Stomach (tissue), 9 donors: ENCODE results near the gene EIF4EBP3. TPM values are rescaled to one million over a fixed set of nuclear protein-coding genes. Genes with fewer than 3 reads are reported as not detected.

ENCODE experiments used
- DNase-seq, 2 donors: peaks; one replicate each; pipeline versions ENCODE4 v3.0.0 to v3.0.0-alpha.2; 2013 to 2019
- H3K27ac ChIP-seq, 5 donors: fragments of 200-600 bp in 4 of 5; sonication (generic) in 4 of 5; one replicate each; pipeline ENCODE4 v1.5.1; 2013 to 2019; ENCODE audit warnings: mild to moderate bottlenecking in 1 of 5, moderate library complexity in 1 of 5
- H3K27me3 ChIP-seq, 3 donors: fragments of 200-600 bp; sonication (generic); one replicate each; pipeline ENCODE4 v1.5.1; 2017 to 2019; ENCODE audit warnings: mixed run types in 1 of 3
- H3K36me3 ChIP-seq, 4 donors: fragments of 200-600 bp; sonication (generic); 1 replicate in 3 of 4; 2 replicates in 1 of 4; pipeline ENCODE4 v1.5.1; 2016 to 2019
- H3K4me1 ChIP-seq, 4 donors: fragments of 200-600 bp; sonication (generic); one replicate each; pipeline ENCODE4 v1.5.1; 2016 to 2019
- H3K4me3 ChIP-seq, 4 donors: fragments of 200-600 bp; sonication (generic) in 3 of 4; one replicate each; pipeline ENCODE4 v1.5.1; 2016 to 2019; ENCODE audit warnings: mild to moderate bottlenecking in 1 of 4
- H3K9me3 ChIP-seq, 4 donors: fragments of 200-600 bp; sonication (generic); one replicate each; pipeline ENCODE4 v1.5.1; 2016 to 2019
- CTCF ChIP-seq, 7 experiments: fragments of 450-650 bp in 4 of 7; fragments of 200-600 bp in 3 of 7; sonication (generic) in 3 of 7; IDR thresholded peaks; one replicate each; pipeline ENCODE4 v1.5.1; 2016 to 2019; ENCODE audit warnings: antibody characterized with exemption in 7 of 7, control low read depth in 2 of 7, mild to moderate bottlenecking in 1 of 7
- EP300 ChIP-seq: sonication (generic); formaldehyde crosslinking; IDR thresholded peaks from one replicate; pipeline ENCODE4 v1.6.1; 2017; ENCODE audit warnings: antibody characterized with exemption
- POLR2A ChIP-seq, 4 donors: fragments of 450-650 bp; IDR thresholded peaks; one replicate each; pipeline ENCODE4 v1.6.1; 2016; ENCODE audit warnings: antibody characterized with exemption in 4 of 4, control low read depth in 2 of 4, mild to moderate bottlenecking in 1 of 4, moderate library complexity in 1 of 4
- POLR2AphosphoS5 ChIP-seq, 3 donors: sonication (generic); formaldehyde crosslinking; IDR thresholded peaks; one replicate each; pipeline ENCODE4 v1.6.1; 2016; ENCODE audit warnings: antibody characterized with exemption in 3 of 3
- WGBS, 5 donors: extraction: QIAGEN DNeasy Blood & Tissue Kit in 3 of 5; methylation state at CpG; one replicate each; pipeline versions ENCODE4 v1.1.5 to v1.1.7; 2013 to 2018; 5-methylcytosine and 5-hydroxymethylcytosine counted together
- intact Hi-C: fragments of 100-400 bp; cut with DNase I; formaldehyde crosslinking; loops from one replicate; pipeline ENCODE4 v1.15.1; 2023; ENCODE audit warnings: low total_unique reads
- polyA plus RNA-seq, 3 donors: library from polyadenylated mRNA; stranded (reverse); fragments of 200-250 nt; gene quantifications; one replicate each; pipeline ENCODE4 v1.2.3, GENCODE V29; 2013
- small RNA-seq, 4 donors: library from RNA; depleted of rRNA; stranded (forward); fragments of <200 nt; gene quantifications; one replicate each; pipeline ENCODE3, GENCODE V24; 2016
- total RNA-seq, 5 donors: library from RNA; depleted of rRNA; stranded (reverse); fragments of >200 nt; gene quantifications; one replicate each; pipeline versions ENCODE4 v1.1.0 to v1.2.3, GENCODE V29; 2014 to 2016
- donor health status: healthy with polysubstance abuse.
- donor health status: Bipolar disorder and iron deficiency.
- donor health status: healthy.

EIF4EBP3 gene
- total and polyA plus RNA-seq, 8 donors, result 2.7 to 90.9 (median 12.2) TPM

GRCh38 chr5:140595538-140596300, 48.3 kb downstream of the EIF4EBP3 start:
- TF ChIP-seq CTCF (IDR thresholded peaks at IDR 0.05), result no peak
- TF ChIP-seq POLR2A (IDR thresholded peaks at IDR 0.05), result no peak
- no peak for TF ChIP-seq POLR2AphosphoS5 (IDR thresholded peaks at IDR 0.05)
- TF ChIP-seq EP300, result no peak
- 59 to 65% (median 63%) methylated on average over 5 of the region's 5 CpGs for whole genome bisulfite sequencing, 5 donors
- Histone ChIP-seq H3K27me3 (no peaks in the 10 kb centered on the region), H3K36me3 (no peaks in the 10 kb centered on the region), H3K4me1 (no peaks in the 10 kb centered on the region), H3K9me3 (no peaks in the 10 kb centered on the region), H3K4me3 (no peak overlapping the region), H3K27ac (peak overlapping the region in 2 of 5 donors; percentile 53 to 60)
- DNase-seq, result peak in 1 of 2 donors; percentile 52
- intact Hi-C loops, result no loop called here

GRCh38 chr5:140596321-140596741, 48.9 kb downstream of the EIF4EBP3 start:
- peak overlapping the region in 2 of 5 donors; percentile 53 to 60 for H3K27ac ChIP-seq
- H3K9me3 ChIP-seq, result no peaks in the 10 kb centered on the region
- intact Hi-C loops, result no loop called here
- H3K4me1 ChIP-seq, result no peaks in the 10 kb centered on the region
- no peaks in the 10 kb centered on the region for H3K36me3 ChIP-seq
- no peak overlapping the region for H3K4me3 ChIP-seq
- no peak for TF ChIP-seq POLR2AphosphoS5 (IDR thresholded peaks at IDR 0.05)
- TF ChIP-seq CTCF (IDR thresholded peaks at IDR 0.05), result no peak
- TF ChIP-seq EP300, result no peak
- no peak for TF ChIP-seq POLR2A (IDR thresholded peaks at IDR 0.05)
- DNase-seq, result no peak
- H3K27me3 ChIP-seq, result no peaks in the 10 kb centered on the region
- 31 to 74% (median 56%) methylated on average over 1 of the region's 1 CpG for WGBS, 5 donors

GRCh38 chr5:140598836-140599235, 51.4 kb downstream of the EIF4EBP3 start:
- intact Hi-C loops, result no loop called here
- DNase-seq, result no peak
- no peaks in the 10 kb centered on the region for H3K27me3 ChIP-seq
- H3K36me3 ChIP-seq, result no peaks in the 10 kb centered on the region
- no peak overlapping the region for H3K4me3 ChIP-seq
- WGBS, 5 donors, result 55 to 92% (median 82%) methylated on average over 2 of the region's 2 CpGs
- TF ChIP-seq POLR2AphosphoS5 (IDR thresholded peaks at IDR 0.05) (no peak), CTCF (IDR thresholded peaks at IDR 0.05) (no peak), POLR2A (IDR thresholded peaks at IDR 0.05) (no peak), EP300 (no peak)
- H3K27ac ChIP-seq, result no peak overlapping the region
- H3K9me3 ChIP-seq, result no peaks in the 10 kb centered on the region
- no peaks in the 10 kb centered on the region for H3K4me1 ChIP-seq

Small RNA genes lying within 50 kb of the gene (small RNA-seq; reads per million reads assigned to genes)
- gene RF00279, result 0 reads per million in 4 donors
- 0 reads per million in 4 donors for gene RF00443

Other genes starting within 250 kb of the EIF4EBP3 start
- gene PFDN1, start 244.6 kb upstream of the EIF4EBP3 start, total RNA-seq, result 100 to 1,000 TPM in 2 of 5 donors, 10 to 100 TPM in 3; 28.6 to 137 (median 52.1) TPM
- gene PFDN1, start 244.6 kb upstream of the EIF4EBP3 start, polyA plus RNA-seq, result 10 to 100 TPM; 70.7 to 88.0 (median 77.8) TPM
- 10 to 100 TPM in 3 of 5 donors, 1 to 10 TPM in 2; 1.2 to 39.8 (median 27.7) TPM for gene HBEGF, start 201.1 kb upstream of the EIF4EBP3 start, total RNA-seq
- 10 to 100 TPM in 2 of 3 donors, 1 to 10 TPM in 1; 8.5 to 15.0 (median 11.8) TPM for gene HBEGF, start 201.1 kb upstream of the EIF4EBP3 start, polyA plus RNA-seq
- not detected for gene SLC4A9, start 187.5 kb upstream of the EIF4EBP3 start, total RNA-seq
- gene SLC4A9, start 187.5 kb upstream of the EIF4EBP3 start, polyA plus RNA-seq, result under 1 TPM in 1 of 3 donors, not detected in 2; 0.30 TPM
- gene ANKHD1, start 145.8 kb upstream of the EIF4EBP3 start, total RNA-seq, result 100 to 1,000 TPM in 4 of 5 donors, 10 to 100 TPM in 1; 99.6 to 249 (median 175) TPM
- gene ANKHD1, start 145.8 kb upstream of the EIF4EBP3 start, polyA plus RNA-seq, result 10 to 100 TPM; 22.0 to 99.4 (median 37.6) TPM
- 10 to 100 TPM in 3 of 5 donors, 1 to 10 TPM in 1, not detected in 1; 1.8 to 26.8 (median 22.9) TPM for gene SRA1, start 9.8 kb downstream of the EIF4EBP3 start, total RNA-seq
- 10 to 100 TPM; 37.7 to 51.0 (median 39.7) TPM for gene SRA1, start 9.8 kb downstream of the EIF4EBP3 start, polyA plus RNA-seq
- gene APBB3, start 16.9 kb downstream of the EIF4EBP3 start, total RNA-seq, result 10 to 100 TPM in 3 of 5 donors, 1 to 10 TPM in 2; 5.4 to 40.8 (median 22.4) TPM
- gene APBB3, start 16.9 kb downstream of the EIF4EBP3 start, polyA plus RNA-seq, result 10 to 100 TPM in 2 of 3 donors, 1 to 10 TPM in 1; 9.8 to 29.8 (median 11.0) TPM
- gene SLC35A4, start 17.2 kb downstream of the EIF4EBP3 start, total RNA-seq, result 10 to 100 TPM; 11.4 to 62.0 (median 43.0) TPM
- 10 to 100 TPM; 30.4 to 47.7 (median 41.7) TPM for gene SLC35A4, start 17.2 kb downstream of the EIF4EBP3 start, polyA plus RNA-seq
- 10 to 100 TPM in 4 of 5 donors, 1 to 10 TPM in 1; 8.5 to 99.8 (median 23.9) TPM for gene CD14, start 85.5 kb downstream of the EIF4EBP3 start, total RNA-seq
- 10 to 100 TPM; 17.0 to 45.6 (median 35.0) TPM for gene CD14, start 85.5 kb downstream of the EIF4EBP3 start, polyA plus RNA-seq
- 10 to 100 TPM in 2 of 5 donors, 1 to 10 TPM in 3; 4.0 to 40.8 (median 7.0) TPM for gene TMCO6, start 91.8 kb downstream of the EIF4EBP3 start, total RNA-seq
- gene TMCO6, start 91.8 kb downstream of the EIF4EBP3 start, polyA plus RNA-seq, result 10 to 100 TPM in 1 of 3 donors, 1 to 10 TPM in 2; 6.8 to 15.5 (median 7.9) TPM
- gene NDUFA2, start 100.0 kb downstream of the EIF4EBP3 start, total RNA-seq, result 100 to 1,000 TPM in 1 of 5 donors, 10 to 100 TPM in 4; 28.6 to 171 (median 42.3) TPM
- 100 to 1,000 TPM; 266 to 271 (median 271) TPM for gene NDUFA2, start 100.0 kb downstream of the EIF4EBP3 start, polyA plus RNA-seq
- gene IK, start 100.2 kb downstream of the EIF4EBP3 start, total RNA-seq, result 100 to 1,000 TPM in 1 of 5 donors, 10 to 100 TPM in 4; 69.4 to 155 (median 73.3) TPM
- 10 to 100 TPM; 53.1 to 68.7 (median 61.4) TPM for gene IK, start 100.2 kb downstream of the EIF4EBP3 start, polyA plus RNA-seq
- gene WDR55, start 117.2 kb downstream of the EIF4EBP3 start, total RNA-seq, result 10 to 100 TPM; 20.7 to 51.0 (median 31.0) TPM
- gene WDR55, start 117.2 kb downstream of the EIF4EBP3 start, polyA plus RNA-seq, result 10 to 100 TPM; 13.8 to 19.6 (median 17.8) TPM
- 1 to 10 TPM in 2 of 5 donors, not detected in 3; 1.4 to 6.4 TPM for gene DND1, start 125.9 kb downstream of the EIF4EBP3 start, total RNA-seq
- gene DND1, start 125.9 kb downstream of the EIF4EBP3 start, polyA plus RNA-seq, result 1 to 10 TPM in 1 of 3 donors, under 1 TPM in 1, not detected in 1; 0.50 to 1.5 TPM
- 100 to 1,000 TPM in 1 of 5 donors, 10 to 100 TPM in 4; 22.9 to 117 (median 50.3) TPM for gene HARS1, start 143.7 kb downstream of the EIF4EBP3 start, total RNA-seq
- gene HARS1, start 143.7 kb downstream of the EIF4EBP3 start, polyA plus RNA-seq, result 10 to 100 TPM; 46.1 to 53.4 (median 51.3) TPM
- gene HARS2, start 143.8 kb downstream of the EIF4EBP3 start, total RNA-seq, result 100 to 1,000 TPM in 1 of 5 donors, 10 to 100 TPM in 4; 37.5 to 155 (median 58.5) TPM
- gene HARS2, start 143.8 kb downstream of the EIF4EBP3 start, polyA plus RNA-seq, result 10 to 100 TPM; 13.1 to 17.9 (median 17.4) TPM
- 100 to 1,000 TPM in 1 of 5 donors, 10 to 100 TPM in 4; 30.7 to 143 (median 44.8) TPM for gene ZMAT2, start 152.8 kb downstream of the EIF4EBP3 start, total RNA-seq
- 10 to 100 TPM; 48.9 to 90.6 (median 58.2) TPM for gene ZMAT2, start 152.8 kb downstream of the EIF4EBP3 start, polyA plus RNA-seq
- gene PCDHA1, start 238.5 kb downstream of the EIF4EBP3 start, total RNA-seq, result under 1 TPM in 1 of 5 donors, not detected in 4; 0.37 TPM
- gene PCDHA1, start 238.5 kb downstream of the EIF4EBP3 start, polyA plus RNA-seq, result not detected
- 1 to 10 TPM in 1 of 5 donors, under 1 TPM in 1, not detected in 3; 0.55 to 1.7 TPM for gene PCDHA2, start 247.2 kb downstream of the EIF4EBP3 start, total RNA-seq
- gene PCDHA2, start 247.2 kb downstream of the EIF4EBP3 start, polyA plus RNA-seq, result not detected